NB4 (cell line): Measurements from ENCODE around the gene SEPTIN5.
A peak's percentile ranks its signal among the peaks of the same experiment; 100 is the strongest.

Source experiments
- CTCF ChIP-seq: IDR thresholded peaks from one replicate; pipeline ENCODE4 v1.5.1; 2012; ENCODE audit warnings: low read depth, low read length
- MAX ChIP-seq: IDR thresholded peaks from 2 replicates; pipeline ENCODE4 v1.6.1; 2011; ENCODE audit warnings: low read depth, low read length
- POLR2A ChIP-seq: IDR thresholded peaks from 2 replicates; pipeline ENCODE4 v1.6.1; 2011; ENCODE audit warnings: mild to moderate bottlenecking; ENCODE audit not compliant: insufficient read length; ENCODE audit errors: extremely low read depth

GRCh38 chr22:19687561-19688300, 26.6 kb upstream of the SEPTIN5 start:
- TF ChIP-seq CTCF (no peak), POLR2A (no peak), MAX (peak; percentile 47)
